C4-2B (cell line): ENCODE data around the gene FBLIM1.

Experiments used
- ZFX ChIP-seq: fragments of 450-650 bp; IDR thresholded peaks from 2 replicates; pipeline ENCODE4 v1.6.1; 2017
- TF ChIP-seq, protein P1 (sequence below): fragments of 450-650 bp; conservative IDR thresholded peaks from 2 replicates; pipeline ENCODE4 v1.5.1; 2017; ENCODE audit warnings: mild to moderate bottlenecking

DNA sequence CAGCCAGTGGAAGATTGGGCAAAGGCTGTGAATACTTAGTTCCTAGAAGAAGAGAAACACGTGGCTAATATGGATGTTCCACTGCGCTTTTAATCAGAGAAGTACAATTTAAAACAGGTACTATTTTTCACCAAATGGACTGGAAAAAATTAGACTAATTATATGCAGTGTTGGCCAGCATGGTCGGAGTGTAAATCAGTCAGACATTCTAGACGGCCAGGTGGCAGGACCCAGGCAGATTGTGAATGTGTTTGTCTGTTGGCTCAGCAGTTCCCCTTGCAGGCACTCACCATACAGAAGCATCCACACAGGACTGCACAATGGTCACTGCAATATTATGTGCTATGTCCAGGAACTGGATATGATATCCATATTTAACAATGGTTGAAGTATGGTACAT, 46.4 kb upstream of the FBLIM1 start:
- TF ChIP-seq, protein P1, sequence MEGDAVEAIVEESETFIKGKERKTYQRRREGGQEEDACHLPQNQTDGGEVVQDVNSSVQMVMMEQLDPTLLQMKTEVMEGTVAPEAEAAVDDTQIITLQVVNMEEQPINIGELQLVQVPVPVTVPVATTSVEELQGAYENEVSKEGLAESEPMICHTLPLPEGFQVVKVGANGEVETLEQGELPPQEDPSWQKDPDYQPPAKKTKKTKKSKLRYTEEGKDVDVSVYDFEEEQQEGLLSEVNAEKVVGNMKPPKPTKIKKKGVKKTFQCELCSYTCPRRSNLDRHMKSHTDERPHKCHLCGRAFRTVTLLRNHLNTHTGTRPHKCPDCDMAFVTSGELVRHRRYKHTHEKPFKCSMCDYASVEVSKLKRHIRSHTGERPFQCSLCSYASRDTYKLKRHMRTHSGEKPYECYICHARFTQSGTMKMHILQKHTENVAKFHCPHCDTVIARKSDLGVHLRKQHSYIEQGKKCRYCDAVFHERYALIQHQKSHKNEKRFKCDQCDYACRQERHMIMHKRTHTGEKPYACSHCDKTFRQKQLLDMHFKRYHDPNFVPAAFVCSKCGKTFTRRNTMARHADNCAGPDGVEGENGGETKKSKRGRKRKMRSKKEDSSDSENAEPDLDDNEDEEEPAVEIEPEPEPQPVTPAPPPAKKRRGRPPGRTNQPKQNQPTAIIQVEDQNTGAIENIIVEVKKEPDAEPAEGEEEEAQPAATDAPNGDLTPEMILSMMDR: no peak
- TF ChIP-seq ZFX: no peak
